ENCODE results near the gene FKBP5.

GRCh38 chr6:35686873-35687555, 1.7 kb downstream of the FKBP5 start:
- no peak for TF ChIP-seq ZNF644 (tag; IDR thresholded peaks at IDR 0.05; ENCODE audit: low read depth)
- TF ChIP-seq CREB1 (IDR thresholded peaks at IDR 0.05) = no peak
- no peak for TF ChIP-seq CREB1 (CRISPR knock-in tag; IDR thresholded peaks at IDR 0.05)
- no peak for TF ChIP-seq SIN3A (IDR thresholded peaks at IDR 0.05; ENCODE audit: borderline replicate concordance in 2 of 2, control insufficient read depth in 1 of 2, low read depth in 2 of 2, low read length in 2 of 2)
- no peak for TF ChIP-seq SP1 (CRISPR knock-in tag; IDR thresholded peaks at IDR 0.05)
- TF ChIP-seq ZNF354B (CRISPR knock-in tag; IDR thresholded peaks at IDR 0.05) = no peak
- no peak for TF ChIP-seq CTCF (IDR thresholded peaks at IDR 0.05 in 2 of 3, conservative IDR thresholded peaks at IDR 0.05 in 1 of 3; ENCODE audit: insufficient read depth in 2 of 3, low read depth in 1 of 3, low read length in 3 of 3)
- TF ChIP-seq BDP1 (IDR thresholded peaks at IDR 0.05; ENCODE audit: insufficient read depth, insufficient read length) = no peak
- TF ChIP-seq CEBPB (tag; IDR thresholded peaks at IDR 0.05) = no peak
